Esophagus muscularis mucosa (tissue), 4 donors: ENCODE data around the gene UBE2S. TPM values are rescaled to one million over a fixed set of nuclear protein-coding genes. Genes with fewer than 3 reads are reported as not detected.
A peak's percentile ranks its signal among the peaks of the same experiment; 100 is the strongest.
"Not testable (repeated sequence)": the region's sequence is repeated elsewhere in the genome, so short reads cannot be mapped to it uniquely, and the experiment has no call there.

Source experiments
- DNase-seq: peaks from one replicate; pipeline ENCODE4 v3.0.0-alpha.2; 2017; ENCODE audit errors: extremely low spot score
- H3K27ac ChIP-seq, 4 donors: fragments of 200-600 bp; sonication (generic); replicated peaks in 1 of 4; 1 replicate in 3 of 4; 2 replicates in 1 of 4; pipeline ENCODE4 v1.5.1; 2016 to 2019; ENCODE audit warnings: mild to moderate bottlenecking in 1 of 4
- H3K27me3 ChIP-seq, 4 donors: fragments of 200-600 bp; sonication (generic); one replicate each; pipeline versions ENCODE4 v1.5.1 to v1.6.0; 2016 to 2019
- H3K36me3 ChIP-seq, 4 donors: fragments of 200-600 bp; sonication (generic); one replicate each; pipeline ENCODE4 v1.5.1; 2016 to 2019
- H3K4me1 ChIP-seq, 4 donors: fragments of 200-600 bp; sonication (generic); one replicate each; pipeline ENCODE4 v1.5.1; 2016 to 2019
- H3K4me3 ChIP-seq, 4 donors: fragments of 200-600 bp; sonication (generic); 1 replicate in 2 of 4; 2 replicates in 2 of 4; pipeline ENCODE4 v1.5.1; 2016 to 2019; ENCODE audit warnings: mild to moderate bottlenecking in 4 of 4, moderate library complexity in 1 of 4
- H3K9me3 ChIP-seq, 4 donors: fragments of 200-600 bp; sonication (generic); 1 replicate in 3 of 4; 2 replicates in 1 of 4; pipeline ENCODE4 v1.5.1; 2016 to 2019
- EP300 ChIP-seq: sonication (generic); formaldehyde crosslinking; IDR thresholded peaks from one replicate; pipeline ENCODE4 v1.6.1; 2017; ENCODE audit warnings: antibody characterized with exemption
- POLR2A ChIP-seq: fragments of 450-650 bp; IDR thresholded peaks from one replicate; pipeline ENCODE4 v1.6.1; 2017; ENCODE audit warnings: antibody characterized with exemption, moderate library complexity, mild to moderate bottlenecking, low read depth
- POLR2AphosphoS5 ChIP-seq, 2 donors: sonication (generic); formaldehyde crosslinking; IDR thresholded peaks; one replicate each; pipeline ENCODE4 v1.6.1; 2017; ENCODE audit warnings: antibody characterized with exemption in 2 of 2
- WGBS: methylation state at CpG from one replicate; pipeline ENCODE4 v1.1.5; 2018; 5-methylcytosine and 5-hydroxymethylcytosine counted together
- intact Hi-C: fragments of 100-400 bp; cut with DNase I; formaldehyde crosslinking; loops from one replicate; pipeline ENCODE4 v1.15.1; 2023
- total RNA-seq, 4 donors: library from RNA; depleted of rRNA; stranded (reverse); fragments of >200 nt; gene quantifications; one replicate each; pipeline versions ENCODE4 v1.1.0 to v1.2.1, GENCODE V29; 2016
- TF ChIP-seq, protein P1 (sequence below), 3 experiments: fragments of 200-600 bp in 2 of 3; fragments of 450-650 bp in 1 of 3; sonication (generic) in 2 of 3; IDR thresholded peaks; one replicate each; pipeline ENCODE4 v1.5.1; 2017 to 2019; ENCODE audit warnings: antibody characterized with exemption in 3 of 3, mild to moderate bottlenecking in 2 of 3, moderate library complexity in 1 of 3

UBE2S gene
- total RNA-seq, 4 donors from 2014 or later = 9.1 to 37.9 (median 22.0) TPM

DNA sequence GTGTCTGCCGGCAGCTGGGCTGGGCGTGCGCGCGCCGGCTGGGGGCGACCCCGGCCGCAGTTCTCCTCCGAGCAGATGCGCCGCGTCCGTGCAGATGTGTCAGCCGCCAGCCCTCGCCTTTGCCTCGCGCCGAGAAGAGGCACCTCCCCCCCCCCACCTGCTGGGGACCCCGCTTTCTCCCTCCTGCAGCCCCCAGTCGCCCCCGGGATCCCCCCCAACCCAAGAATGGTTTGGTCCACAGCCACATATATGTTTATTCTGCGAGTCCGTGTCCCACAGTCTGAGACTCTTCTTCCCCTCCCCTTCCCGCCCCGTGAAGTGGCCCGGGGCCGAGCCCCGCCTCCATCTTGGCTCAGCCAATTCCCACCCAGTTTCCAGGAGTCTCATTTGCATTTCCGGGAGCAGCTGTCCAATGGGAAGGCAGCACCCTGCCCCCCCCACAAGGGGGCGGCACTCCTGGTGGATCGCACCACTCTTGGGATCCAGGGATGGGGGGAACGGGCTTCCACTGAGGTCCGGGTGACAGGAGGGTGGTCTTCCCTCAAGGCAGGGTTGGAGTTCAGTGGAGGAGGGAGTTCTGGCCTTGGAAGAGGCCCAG is 45.3 kb upstream of the UBE2S start:
- intact Hi-C loops = no loop called here
- Histone ChIP-seq H3K4me3 (peak overlapping the region; percentile 24 to 45 (median 26)), H3K36me3 (peaks cover 5 to 32% (median 17%) of the 10 kb centered on the region in 4 donors), H3K9me3 (no peaks in the 10 kb centered on the region), H3K27ac (no peak overlapping the region), H3K4me1 (peaks cover 14 to 25% (median 24%) of the 10 kb centered on the region in 4 donors), H3K27me3 (peaks cover 5 to 40% (median 25%) of the 10 kb centered on the region in 4 donors)
- WGBS = 9% methylated on average over 27 of the region's 34 CpGs
- no peak for TF ChIP-seq EP300
- TF ChIP-seq POLR2AphosphoS5 (IDR thresholded peaks at IDR 0.05) = peak in 1 of 2 donors; percentile 33
- DNase-seq = no peak

DNA sequence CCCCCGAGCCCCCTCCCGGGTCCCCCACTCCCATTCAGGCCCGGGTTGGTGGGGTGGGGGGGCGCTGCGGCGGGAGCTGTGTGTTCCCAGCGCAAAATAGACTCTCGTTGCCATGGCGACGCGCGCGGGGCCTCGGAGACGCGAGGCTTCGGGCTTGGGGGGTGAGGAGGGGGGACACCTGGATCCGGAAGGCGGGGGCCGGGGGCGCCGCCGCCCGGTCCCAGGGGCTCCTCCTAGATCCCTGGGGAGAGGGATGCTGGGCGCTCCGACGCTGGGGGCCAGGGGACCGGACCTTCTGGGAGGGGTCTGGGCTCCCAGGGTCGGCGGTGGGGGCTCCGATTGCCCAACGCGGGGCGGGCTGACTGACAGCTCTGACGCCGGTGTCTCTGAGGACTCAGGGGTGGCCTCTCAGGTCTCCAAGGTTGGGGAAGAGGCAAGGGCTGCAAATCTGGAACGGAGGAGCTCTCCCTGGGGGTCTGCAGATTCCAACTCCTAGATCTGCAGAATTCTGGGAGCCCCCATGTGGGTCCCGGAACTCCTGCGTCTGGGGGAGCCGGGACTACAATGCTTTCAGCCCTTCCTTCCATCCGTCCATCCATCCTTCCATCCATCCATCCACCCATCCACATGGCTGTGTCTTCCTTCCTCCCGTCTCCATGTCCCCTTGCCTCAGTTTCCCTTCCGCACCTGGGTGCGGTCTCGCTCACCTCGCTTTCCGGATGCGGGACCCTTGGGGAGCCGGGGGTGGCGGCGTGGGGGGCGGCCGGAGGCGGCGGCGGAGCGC is 44.6 kb upstream of the UBE2S start:
- intact Hi-C loops = no loop called here
- peaks cover 14 to 25% (median 24%) of the 10 kb centered on the region in 4 donors for H3K4me1 ChIP-seq
- WGBS = 4% methylated on average over 27 of the region's 57 CpGs
- H3K9me3 ChIP-seq = no peaks in the 10 kb centered on the region
- no peak overlapping the region for H3K27ac ChIP-seq
- H3K4me3 ChIP-seq = peak overlapping the region; percentile 24 to 45 (median 26)
- peaks cover 5 to 32% (median 17%) of the 10 kb centered on the region in 4 donors for H3K36me3 ChIP-seq
- DNase-seq = no peak
- H3K27me3 ChIP-seq = peaks cover 5 to 46% (median 25%) of the 10 kb centered on the region in 4 donors
- TF ChIP-seq POLR2A = no peak
- no peak for TF ChIP-seq EP300
- TF ChIP-seq, protein P1, sequence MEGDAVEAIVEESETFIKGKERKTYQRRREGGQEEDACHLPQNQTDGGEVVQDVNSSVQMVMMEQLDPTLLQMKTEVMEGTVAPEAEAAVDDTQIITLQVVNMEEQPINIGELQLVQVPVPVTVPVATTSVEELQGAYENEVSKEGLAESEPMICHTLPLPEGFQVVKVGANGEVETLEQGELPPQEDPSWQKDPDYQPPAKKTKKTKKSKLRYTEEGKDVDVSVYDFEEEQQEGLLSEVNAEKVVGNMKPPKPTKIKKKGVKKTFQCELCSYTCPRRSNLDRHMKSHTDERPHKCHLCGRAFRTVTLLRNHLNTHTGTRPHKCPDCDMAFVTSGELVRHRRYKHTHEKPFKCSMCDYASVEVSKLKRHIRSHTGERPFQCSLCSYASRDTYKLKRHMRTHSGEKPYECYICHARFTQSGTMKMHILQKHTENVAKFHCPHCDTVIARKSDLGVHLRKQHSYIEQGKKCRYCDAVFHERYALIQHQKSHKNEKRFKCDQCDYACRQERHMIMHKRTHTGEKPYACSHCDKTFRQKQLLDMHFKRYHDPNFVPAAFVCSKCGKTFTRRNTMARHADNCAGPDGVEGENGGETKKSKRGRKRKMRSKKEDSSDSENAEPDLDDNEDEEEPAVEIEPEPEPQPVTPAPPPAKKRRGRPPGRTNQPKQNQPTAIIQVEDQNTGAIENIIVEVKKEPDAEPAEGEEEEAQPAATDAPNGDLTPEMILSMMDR (IDR thresholded peaks at IDR 0.05) = no peak
- TF ChIP-seq POLR2AphosphoS5 (IDR thresholded peaks at IDR 0.05) = no peak

DNA sequence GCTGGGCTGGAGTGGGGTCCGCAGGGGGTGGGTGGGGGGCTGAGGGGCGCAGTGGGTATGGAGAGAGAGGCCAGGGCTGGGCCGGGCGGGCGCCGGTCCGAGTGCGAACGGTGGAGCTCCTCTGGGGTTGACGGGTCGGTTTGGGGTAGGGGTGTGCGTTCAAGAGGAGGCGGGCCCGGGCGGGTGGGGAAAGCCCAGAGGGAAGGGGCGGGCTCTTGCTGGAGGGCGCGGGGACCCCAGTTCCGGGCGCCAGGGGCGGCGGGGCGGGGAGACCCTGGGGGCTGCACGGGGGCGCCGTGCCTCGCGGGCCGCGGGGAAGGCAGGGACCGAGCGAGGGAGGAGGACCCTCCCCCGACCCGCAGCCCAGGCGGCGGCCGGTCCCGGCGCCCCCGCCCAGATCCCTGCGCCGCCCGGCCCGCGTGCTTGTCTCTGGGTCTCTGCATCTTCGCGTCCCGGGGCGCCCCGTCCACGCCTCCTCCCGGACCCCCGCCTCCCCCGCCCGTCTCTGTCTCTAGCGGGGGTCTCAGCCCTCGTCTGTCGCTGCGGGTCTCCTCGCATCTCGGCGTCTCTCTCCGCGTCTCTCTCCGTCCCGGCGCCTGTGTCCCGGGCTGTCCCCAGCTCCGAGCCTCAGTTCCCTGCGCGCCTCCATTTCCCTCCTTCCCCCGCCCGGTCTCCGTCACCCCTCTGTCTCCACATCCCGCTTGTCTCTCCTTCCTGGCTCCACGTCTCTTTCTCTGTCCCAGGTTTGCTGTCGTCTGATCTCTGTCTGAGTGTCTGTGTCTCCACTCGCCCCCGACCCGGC is 43.8 kb upstream of the UBE2S start:
- no peak for DNase-seq
- intact Hi-C loops = no loop called here
- H3K27me3 ChIP-seq = peaks cover 5 to 53% (median 25%) of the 10 kb centered on the region in 4 donors
- 1% methylated on average over 19 of the region's 80 CpGs for WGBS
- H3K36me3 ChIP-seq = peaks cover 5 to 25% (median 17%) of the 10 kb centered on the region in 4 donors
- peaks cover 14 to 25% (median 24%) of the 10 kb centered on the region in 4 donors for H3K4me1 ChIP-seq
- TF ChIP-seq, protein P1 (IDR thresholded peaks at IDR 0.05) = no peak
- no peak for TF ChIP-seq EP300
- TF ChIP-seq POLR2AphosphoS5 (IDR thresholded peaks at IDR 0.05) = no peak
- TF ChIP-seq POLR2A = no peak
- no peaks in the 10 kb centered on the region for H3K9me3 ChIP-seq
- no peak overlapping the region for H3K27ac ChIP-seq
- peak overlapping the region; percentile 19 to 45 (median 26) for H3K4me3 ChIP-seq

DNA sequence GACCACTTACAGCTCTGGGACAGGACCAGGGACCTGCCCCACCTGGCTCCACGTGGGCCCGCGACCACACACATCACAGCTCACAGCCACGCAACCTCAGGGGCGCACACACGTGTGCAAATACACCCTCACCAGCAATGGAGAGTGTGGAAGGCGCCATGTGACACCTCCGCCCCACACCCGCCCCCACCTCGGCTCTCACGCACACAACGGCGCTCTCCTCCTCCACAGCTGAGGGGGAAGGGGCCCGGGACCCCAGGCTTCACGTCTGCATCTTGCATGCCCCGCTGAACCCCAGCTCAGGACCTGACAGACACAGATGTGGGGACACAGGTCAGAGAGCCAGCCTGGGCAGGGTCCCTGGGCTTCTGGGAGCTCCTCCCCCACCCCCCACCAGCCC is 41.9 kb upstream of the UBE2S start:
- no peak for DNase-seq
- Histone ChIP-seq H3K36me3 (peaks cover 0 to 6% (median 2%) of the 10 kb centered on the region in 4 donors), H3K27ac (no peak overlapping the region), H3K4me3 (no peak overlapping the region), H3K9me3 (no peaks in the 10 kb centered on the region), H3K4me1 (peaks cover 14 to 25% (median 24%) of the 10 kb centered on the region in 4 donors), H3K27me3 (peaks cover 5 to 71% (median 38%) of the 10 kb centered on the region in 4 donors)
- WGBS = 48% methylated on average over 13 of the region's 16 CpGs
- intact Hi-C loops = no loop called here
- TF ChIP-seq POLR2A (no peak), POLR2AphosphoS5 (IDR thresholded peaks at IDR 0.05) (no peak), EP300 (no peak)
- TF ChIP-seq, protein P1 (IDR thresholded peaks at IDR 0.05) = no peak

DNA sequence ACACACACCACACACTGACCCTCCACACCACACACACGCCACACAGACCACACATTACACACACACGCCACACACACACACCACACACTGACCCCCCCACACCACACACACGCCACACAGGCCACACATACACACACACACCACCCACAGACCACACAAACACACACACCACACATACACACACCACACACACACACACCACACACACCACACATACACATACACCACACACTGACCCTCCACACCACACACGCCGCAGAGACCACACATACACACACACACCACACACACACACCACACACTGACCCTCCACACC is 40.5 kb upstream of the UBE2S start:
- H3K4me1 ChIP-seq = peaks cover 14 to 28% (median 26%) of the 10 kb centered on the region in 4 donors
- H3K27me3 ChIP-seq = peaks cover 5 to 84% (median 48%) of the 10 kb centered on the region in 4 donors
- intact Hi-C loops, H3K4me3 ChIP-seq, H3K9me3 ChIP-seq, H3K27ac ChIP-seq, H3K36me3 ChIP-seq, DNase-seq: not testable (repeated sequence)
- 88% methylated on average over 5 of the region's 5 CpGs for WGBS
